GM19193 (cell line): ENCODE results near the gene FAM43B.

Source experiments
- POLR2A ChIP-seq: IDR thresholded peaks from 4 replicates; pipeline ENCODE4 v1.6.1; 2011; ENCODE audit not compliant: insufficient read depth, insufficient read length; ENCODE audit errors: extremely low read depth

The FAM43B gene

DNA sequence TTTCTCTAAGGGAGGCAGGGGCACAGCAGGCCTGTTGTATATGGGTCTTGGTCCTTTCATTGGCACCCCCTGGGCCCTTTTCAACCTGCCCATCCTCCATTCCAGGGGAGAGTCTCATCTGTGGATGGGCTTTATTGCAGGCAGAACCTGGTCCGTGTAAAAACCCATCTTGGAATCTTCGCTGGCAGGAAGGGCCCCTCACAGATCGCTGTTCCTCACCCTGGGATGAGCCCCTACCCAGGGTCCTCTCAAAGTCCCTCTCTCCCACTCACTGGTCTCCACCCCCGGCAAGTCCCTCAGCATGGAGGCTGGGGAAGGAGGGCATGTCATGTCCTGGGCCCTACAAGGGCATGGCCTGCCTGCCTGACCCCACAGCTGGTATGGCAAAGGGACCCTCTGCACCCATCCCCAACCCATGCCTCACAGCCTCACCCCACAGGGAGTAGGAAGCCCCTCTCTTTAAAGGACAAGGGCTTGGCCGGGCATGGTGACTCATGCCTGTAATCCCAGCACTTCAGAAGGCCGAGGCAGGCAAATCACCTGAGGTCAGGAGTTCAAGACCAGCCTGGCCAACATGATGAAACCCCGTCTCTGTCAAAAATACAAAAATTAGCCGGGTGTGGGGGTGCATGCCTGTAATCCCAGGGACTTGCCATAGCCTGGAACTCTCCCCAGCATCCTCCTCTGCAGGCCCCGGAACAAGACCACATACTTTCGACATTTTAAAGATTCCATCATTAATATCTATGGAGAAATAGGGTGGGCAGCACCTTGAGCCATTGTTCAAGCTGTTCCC lies 23.4 kb downstream of the FAM43B start:
- no peak for TF ChIP-seq POLR2A

DNA sequence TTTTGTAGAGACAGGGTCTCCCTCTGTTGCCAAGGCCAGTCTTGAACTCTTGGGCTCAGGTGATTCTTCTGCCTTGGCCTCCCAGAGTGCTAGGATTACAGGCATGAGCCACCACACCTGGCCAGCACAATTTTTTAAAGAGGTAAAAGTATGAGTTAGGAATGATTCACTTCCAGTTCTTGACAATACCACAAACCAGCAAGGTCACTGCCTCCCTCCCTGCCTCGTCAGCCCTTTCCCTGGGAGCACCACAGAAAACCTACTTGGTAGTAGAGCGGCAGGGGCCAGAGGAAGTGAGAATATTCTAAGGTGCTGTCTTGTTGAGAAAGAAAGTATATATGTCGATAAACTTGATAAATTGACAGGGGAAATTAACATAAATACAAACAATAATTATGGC lies 25.7 kb downstream of the FAM43B start:
- TF ChIP-seq POLR2A, result no peak

DNA sequence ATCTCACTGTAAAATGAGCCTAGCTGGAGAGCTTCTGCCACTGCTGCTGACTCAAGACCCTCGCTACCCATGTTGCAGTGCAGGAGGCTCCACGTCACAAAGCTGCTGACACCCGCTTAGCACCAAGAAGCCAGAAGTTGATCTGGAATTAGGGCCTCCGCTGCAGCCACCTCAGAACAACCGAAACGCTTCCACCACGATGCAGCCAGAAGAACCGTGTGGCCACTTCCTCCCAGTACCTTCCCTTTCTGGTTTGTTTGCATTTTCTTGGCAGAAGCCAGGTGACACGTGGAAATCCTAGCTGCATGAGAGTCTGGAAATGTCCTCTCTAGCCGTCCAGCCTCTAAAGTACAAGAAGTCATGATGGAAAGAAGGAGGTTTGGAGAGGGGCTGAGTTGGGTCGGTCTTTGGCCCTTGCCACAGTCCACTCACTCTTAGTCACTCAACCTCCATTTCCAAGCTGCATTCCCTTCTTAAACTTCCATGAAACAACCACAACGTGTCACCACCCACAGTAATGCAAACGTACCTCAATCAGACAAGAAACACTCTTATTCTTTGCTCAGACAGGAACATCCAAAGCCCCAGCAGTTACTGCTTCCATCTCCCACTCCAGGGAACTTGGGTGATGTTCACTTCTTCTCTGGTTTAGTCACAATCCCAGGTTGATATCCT lies 26.5 kb downstream of the FAM43B start:
- TF ChIP-seq POLR2A, result no peak

DNA sequence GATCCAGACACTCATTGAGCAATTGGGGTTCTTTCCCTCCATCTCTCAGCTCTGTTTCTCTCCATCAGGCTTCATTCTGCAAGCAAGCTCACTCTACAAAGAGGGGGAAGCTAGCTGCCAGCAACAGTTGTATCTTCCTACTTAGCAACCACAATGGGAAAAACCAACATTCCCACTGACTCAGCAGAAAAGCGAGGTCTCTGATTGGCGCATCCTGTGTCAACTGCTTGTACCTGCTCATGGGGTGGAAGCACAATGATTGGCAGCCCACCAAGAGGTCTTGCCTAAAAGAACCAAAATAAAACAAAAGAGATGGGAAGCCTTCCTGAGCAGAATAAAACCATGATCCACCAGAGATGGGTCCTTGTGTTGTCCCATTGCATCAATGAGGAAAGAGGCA lies 32.5 kb downstream of the FAM43B start:
- no peak for TF ChIP-seq POLR2A

DNA sequence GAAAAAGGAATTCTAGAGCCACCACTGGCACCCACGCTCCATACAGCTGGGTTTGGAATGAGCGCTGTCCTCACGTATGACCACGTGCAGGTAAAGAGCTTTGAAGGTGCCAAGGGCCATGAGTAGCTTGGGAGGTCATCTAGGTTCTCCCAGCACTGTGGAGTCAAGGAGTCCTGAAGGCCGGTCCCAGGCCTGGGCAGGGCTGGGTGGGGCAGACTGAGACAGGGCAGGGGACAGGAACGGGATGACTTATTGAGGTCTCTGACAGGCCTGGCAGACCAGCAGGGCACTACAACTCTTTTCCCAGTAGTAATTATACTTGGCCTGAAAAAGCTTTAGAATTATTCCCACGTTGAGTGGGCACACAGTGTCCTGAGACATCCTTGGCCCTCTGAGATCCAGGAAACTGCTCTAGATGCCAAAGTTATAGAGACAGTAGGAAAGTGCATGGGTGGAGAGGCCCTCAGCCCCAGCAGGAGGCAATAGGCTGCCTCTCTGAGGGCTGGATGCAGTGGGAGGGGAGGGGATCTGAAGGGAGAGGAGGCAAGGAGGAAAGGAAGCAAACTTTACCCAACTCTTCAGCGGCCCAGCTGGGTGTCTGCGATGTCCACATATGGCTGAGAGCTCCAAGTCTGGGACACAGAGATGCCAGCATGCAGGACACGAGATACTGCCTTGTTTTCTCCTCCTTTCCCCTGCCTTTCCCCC lies 34.7 kb downstream of the FAM43B start:
- TF ChIP-seq POLR2A, result no peak

DNA sequence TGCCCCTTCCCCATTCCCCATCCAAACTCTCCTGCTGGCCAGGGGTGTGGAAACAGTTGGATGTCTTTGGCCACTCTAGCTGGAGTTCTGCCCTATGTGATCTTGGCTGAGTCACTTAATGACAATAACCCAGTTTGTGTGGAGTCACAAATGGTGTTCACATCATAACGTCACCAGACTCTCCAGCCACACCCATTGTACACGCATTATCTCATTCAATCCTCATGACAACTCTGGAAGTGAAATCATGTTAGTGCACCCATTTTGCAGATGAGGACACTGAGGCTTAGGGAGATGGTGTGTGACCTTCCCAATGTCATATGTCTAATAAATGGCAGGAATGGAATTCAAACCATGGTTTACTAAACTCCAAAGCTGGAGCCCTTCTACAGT lies 35.3 kb downstream of the FAM43B start:
- no peak for TF ChIP-seq POLR2A

DNA sequence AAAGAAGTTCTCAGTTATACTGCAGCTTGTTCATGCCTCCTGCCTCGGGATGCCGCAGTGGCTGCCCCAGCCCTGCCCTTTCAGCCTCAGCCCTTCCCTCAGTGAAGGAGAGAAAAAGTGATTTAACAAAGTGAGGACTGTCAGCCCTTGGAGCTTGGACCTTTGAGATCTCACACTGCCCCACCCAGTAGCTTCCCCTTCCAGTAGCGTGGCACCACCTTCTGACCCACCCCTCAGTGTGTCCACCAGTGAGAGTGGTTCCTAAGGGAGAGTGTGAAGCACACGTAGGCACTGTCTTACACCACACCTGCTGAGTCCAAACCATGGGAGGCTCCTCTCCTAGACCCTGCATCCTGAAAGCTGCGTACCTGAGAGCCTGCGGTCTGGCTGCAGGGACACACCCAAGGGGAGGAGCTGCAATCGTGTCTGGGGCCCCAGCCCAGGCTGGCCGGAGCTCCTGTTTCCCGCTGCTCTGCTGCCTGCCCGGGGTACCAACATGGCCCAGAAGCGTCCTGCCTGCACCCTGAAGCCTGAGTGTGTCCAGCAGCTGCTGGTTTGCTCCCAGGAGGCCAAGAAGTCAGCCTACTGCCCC lies 36.4 kb downstream of the FAM43B start, which contains the start of gene CDA:
Gene CDA (plus strand): TSS at position 464 of the 592 bp plus-strand sequence. CDS start 33 bp downstream, at position 497.
- TF ChIP-seq POLR2A, result no peak

DNA sequence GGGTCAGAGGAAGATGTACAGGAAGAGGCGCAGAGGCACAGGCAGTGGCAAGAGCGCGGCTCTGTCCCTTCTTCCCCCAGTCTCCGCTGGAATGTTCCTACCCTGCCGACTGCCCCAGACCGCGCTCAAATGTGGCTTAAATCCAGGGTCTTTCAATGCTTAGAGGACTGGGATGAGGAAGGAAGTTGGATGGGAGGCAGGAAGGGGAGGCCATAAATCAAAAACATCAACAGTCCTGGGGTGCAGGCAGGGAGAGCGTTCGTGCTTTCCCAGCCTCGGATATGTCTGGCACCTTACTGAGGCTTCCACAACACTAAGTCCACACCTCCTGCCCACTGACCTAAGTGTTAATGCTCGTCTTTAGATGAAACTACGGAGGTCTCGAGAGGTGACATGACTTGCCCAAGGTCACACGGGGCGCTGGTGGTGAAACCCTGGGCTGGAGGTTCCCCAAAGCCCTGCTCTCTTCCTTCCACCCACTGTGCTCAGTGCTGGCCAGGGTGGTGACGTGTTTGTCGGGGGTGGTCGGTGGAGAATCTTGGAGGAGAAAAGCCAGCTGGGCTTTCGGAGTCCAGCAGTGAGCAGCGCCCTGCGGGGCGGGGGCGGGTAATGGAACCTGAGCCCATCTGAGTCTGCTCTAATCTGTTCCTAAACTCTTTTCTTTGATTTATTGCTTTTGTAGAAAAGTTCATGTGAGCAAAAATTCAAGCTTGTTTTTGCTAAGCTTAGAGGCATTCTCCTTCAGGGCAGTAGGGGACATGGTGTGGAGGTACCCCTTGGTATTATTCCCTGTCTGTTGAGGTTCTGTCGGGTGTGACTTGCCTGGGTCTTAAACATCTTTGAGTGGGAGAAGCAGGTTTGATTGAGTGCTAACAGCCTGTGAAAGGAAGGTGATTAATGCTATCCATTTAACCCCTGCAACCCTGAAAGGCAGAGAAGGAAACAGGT lies 37.2 kb downstream of the FAM43B start:
- TF ChIP-seq POLR2A, result no peak

DNA sequence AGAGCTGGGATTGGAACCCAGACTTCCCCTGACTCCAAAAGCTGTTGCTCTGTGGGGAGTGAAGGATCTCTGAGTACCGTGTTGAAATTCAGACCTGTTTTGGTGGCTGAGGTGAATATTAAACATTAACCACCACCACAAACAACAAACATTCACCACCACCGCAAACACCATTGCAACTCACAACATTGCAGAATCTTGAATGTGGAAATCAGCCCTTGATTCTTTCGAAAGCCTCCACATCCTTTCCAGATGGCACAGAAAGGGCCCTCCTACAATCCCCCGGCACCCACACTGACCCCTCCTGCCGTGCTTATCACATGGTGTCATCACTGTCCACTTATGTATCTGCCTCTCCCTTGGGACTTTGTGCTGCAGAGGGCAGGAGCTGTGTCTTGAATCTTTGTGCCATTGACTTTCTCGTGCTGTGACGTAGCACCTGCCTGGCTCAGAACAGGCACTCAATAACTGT lies 38.0 kb downstream of the FAM43B start:
- no peak for TF ChIP-seq POLR2A

DNA sequence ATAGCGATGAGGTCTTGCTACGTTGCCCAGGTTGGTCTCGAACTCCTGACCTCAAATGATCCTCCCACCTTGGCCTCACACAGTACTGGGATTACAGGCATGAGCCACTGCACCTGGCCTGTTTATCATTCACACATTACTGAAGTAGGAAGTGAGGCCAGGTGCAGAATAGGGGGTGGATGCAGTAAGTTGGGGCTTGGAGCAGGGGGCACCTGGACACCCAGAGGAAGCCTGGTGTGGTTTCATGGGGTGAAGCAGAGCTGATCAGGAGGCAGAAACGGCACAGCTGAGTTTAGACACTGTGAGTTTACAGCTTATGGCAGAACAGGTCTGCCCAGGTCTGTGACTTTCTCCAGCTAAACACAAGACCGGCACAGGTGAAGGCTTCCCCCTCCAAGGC lies 41.4 kb downstream of the FAM43B start:
- TF ChIP-seq POLR2A, result no peak

DNA sequence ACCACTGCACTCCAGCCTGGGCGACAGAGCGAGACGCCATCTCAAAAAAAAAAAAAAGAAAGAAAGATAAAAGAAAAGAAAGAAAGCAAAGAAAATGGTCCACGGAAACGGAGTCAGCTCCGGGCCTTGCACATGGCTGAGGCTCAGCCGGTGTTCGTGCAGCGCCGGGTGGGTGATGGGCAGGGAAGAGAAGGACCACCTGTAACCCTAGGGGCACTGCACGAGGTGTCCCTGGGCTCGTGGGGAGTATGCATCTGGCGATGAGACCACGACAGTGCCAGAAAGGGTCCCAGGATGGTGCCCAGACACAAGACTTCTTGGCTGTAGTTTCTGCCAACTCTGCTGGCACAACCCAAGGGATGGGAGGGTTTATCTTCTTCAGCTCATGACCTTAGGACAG lies 42.4 kb downstream of the FAM43B start:
- TF ChIP-seq POLR2A, result no peak

DNA sequence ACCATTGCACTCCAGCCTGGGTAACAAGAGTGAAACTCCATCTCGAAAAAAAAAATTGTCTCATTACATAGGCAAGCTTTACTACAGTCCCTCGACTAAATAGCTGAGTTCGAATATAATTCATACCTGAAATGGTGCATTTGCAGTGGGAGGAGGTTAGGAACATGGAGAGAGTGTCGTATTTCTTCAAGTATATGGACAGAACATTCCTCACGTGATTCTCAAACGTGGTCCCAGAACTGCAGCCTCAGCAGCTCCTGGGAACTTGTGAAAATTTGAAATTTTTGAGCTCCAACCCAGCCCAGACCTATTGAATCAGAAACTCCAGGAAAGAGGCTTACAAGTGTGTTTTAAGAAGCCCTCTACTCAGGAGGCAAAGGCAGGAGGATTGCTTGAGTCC lies 43.7 kb downstream of the FAM43B start:
- no peak for TF ChIP-seq POLR2A

DNA sequence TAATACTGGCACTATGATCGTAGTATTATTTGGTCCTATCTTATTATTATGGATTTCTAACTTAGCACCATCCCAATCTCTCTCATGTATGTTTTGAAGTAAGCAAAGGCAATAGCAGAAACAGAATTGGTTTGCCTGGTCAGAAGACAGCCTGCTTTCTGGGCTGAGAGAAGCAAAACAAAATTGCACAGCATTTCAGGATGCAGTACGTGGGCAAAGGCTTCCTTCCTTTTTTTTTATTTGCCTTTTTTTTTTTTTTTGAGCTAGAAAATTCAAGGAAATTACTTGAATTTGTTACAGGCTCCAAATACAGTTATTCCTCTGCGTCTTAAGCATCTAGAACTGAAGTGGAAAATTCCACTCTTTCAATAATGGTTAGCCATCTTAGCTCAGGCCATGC lies 45.3 kb downstream of the FAM43B start:
- TF ChIP-seq POLR2A, result no peak

DNA sequence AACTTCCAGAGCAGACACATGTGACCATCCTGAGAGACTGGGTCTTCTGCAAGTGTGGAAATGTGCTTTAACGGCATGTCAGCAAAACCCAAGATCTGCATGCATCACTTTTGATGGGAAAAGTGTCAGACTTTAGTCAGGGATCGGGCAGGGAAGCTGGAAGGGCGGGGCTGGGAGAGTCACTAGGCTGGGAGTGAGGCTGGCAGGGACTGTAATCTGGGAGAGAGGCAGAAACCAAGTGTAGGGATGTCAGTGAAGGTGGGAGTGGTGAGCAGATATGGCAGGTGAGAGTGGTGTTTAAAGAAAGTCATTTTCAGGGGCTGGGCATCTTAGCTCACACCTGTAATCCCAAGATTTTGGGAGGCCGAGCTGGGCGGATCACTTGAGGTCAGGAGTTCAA lies 47.8 kb downstream of the FAM43B start:
- TF ChIP-seq POLR2A, result no peak

DNA sequence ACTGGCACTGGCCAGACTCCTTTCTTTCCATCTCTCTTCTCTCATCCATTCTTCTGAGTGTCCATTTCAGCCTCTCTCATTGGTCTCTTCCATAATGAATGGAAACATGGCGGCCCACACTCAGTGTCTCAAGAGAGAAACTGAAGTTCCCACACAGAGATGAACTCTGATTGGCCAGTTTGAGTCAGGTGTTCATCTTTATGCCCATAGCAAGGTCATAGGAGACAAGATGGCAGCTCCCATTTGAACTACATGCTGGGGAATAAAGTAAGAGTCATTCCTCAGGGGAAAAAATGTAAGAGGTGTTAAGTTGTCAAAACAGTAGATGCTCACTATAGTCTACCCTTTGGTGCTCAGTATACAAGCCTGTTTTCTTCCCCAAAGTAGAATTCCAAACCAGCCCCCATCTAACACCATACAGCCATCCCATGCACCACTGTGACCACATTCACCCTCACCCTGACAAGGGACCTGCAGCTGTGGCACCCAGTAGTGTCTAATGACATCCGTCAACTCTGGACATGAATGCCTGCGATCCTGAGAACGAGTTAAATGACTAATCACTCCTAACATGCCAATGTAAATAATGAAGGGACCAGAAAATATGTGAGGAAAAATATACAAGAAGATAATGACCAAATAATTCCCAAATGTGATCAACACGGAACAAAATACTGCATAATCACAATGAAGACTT lies 48.9 kb downstream of the FAM43B start:
- TF ChIP-seq POLR2A, result no peak
